Uterus (tissue), 2 donors: Measurements from ENCODE around the gene KIAA0513.

ENCODE experiments used
- CTCF ChIP-seq, 4 experiments: fragments of 200-600 bp in 2 of 4; fragments of 450-650 bp in 2 of 4; sonication (generic) in 2 of 4; IDR thresholded peaks; one replicate each; pipeline ENCODE4 v1.5.1; 2016 to 2019; ENCODE audit warnings: antibody characterized with exemption in 4 of 4, mild to moderate bottlenecking in 2 of 4, moderate library complexity in 1 of 4
- POLR2A ChIP-seq, 2 donors: fragments of 450-650 bp; IDR thresholded peaks; one replicate each; pipeline ENCODE4 v1.6.1; 2016; ENCODE audit warnings: antibody characterized with exemption in 2 of 2, mild to moderate bottlenecking in 1 of 2, moderate library complexity in 1 of 2

- TF ChIP-seq CTCF (IDR thresholded peaks at IDR 0.05) (no peak), POLR2A (IDR thresholded peaks at IDR 0.05) (no peak)
These were observed 79.9 kb downstream of the KIAA0513 start for GRCh38 chr16:85107532-85107931.
